H1 (cell line): ENCODE data around the gene KIF25. TPM values are rescaled to one million over a fixed set of nuclear protein-coding genes. Genes with fewer than 3 reads are reported as not detected.

Source experiments
- CTCF ChIA-PET: fragments of 300-600 bp; sonication (Branson Sonifier 250); formaldehyde crosslinking; loops from one replicate; lab custom pipeline; 2021; ENCODE audit not compliant: partially characterized antibody; lab: Charles Lee
- POLR2A ChIA-PET: fragments of 300-600 bp; sonication (Branson Sonifier 250); formaldehyde crosslinking; loops from one replicate; lab custom pipeline; 2021; ENCODE audit warnings: inconsistent platforms; ENCODE audit not compliant: partially characterized antibody; lab: Charles Lee
- DNase-seq, 2 experiments: peaks; one replicate each; pipeline versions ENCODE4 v3.0.0 to v3.0.0-alpha.2; 2010 to 2022; ENCODE audit warnings: low spot score in 2 of 2, low read depth in 1 of 2, mixed read lengths in 1 of 2
- FAIRE-seq: peaks from 2 replicates; lab custom pipeline; 2011; peaks lifted over from hg19 to GRCh38; lab: Jason Lieb, UNC
- H2AFZ ChIP-seq: 2 replicates; pipeline ENCODE4 v1.8.1; 2012; ENCODE audit warnings: low read length, inconsistent platforms
- H2AK5ac ChIP-seq: 2 replicates; pipeline ENCODE4 v1.6.1; 2013; ENCODE audit warnings: low read depth, low read length
- H2BK120ac ChIP-seq: replicated peaks from 2 replicates; pipeline ENCODE3; 2013; ENCODE audit warnings: low read depth, low read length, inconsistent platforms
- H2BK12ac ChIP-seq: 2 replicates; pipeline ENCODE4 v1.6.1; 2013; ENCODE audit warnings: low read depth, low read length
- H2BK15ac ChIP-seq: 2 replicates; pipeline ENCODE4 v1.6.1; 2013; ENCODE audit warnings: low read length
- H2BK20ac ChIP-seq: 2 replicates; pipeline ENCODE4 v1.6.1; 2013; ENCODE audit warnings: low read length
- H2BK5ac ChIP-seq: 2 replicates; pipeline ENCODE4 v1.6.1; 2013; ENCODE audit warnings: low read depth, low read length
- H3K14ac ChIP-seq: 2 replicates; pipeline ENCODE4 v1.6.1; 2013; ENCODE audit warnings: inconsistent platforms; ENCODE audit not compliant: insufficient read length
- H3K18ac ChIP-seq: 2 replicates; pipeline ENCODE4 v1.6.1; 2013; ENCODE audit warnings: low read length; ENCODE audit errors: extremely low read depth
- H3K23ac ChIP-seq: 2 replicates; pipeline ENCODE4 v1.6.1; 2013; ENCODE audit warnings: inconsistent platforms; ENCODE audit not compliant: insufficient read length
- H3K23me2 ChIP-seq: 2 replicates; pipeline ENCODE4 v1.6.1; 2013; ENCODE audit warnings: low read depth, low read length
- H3K27ac ChIP-seq: 2 replicates; pipeline ENCODE4 v1.6.1; 2011; ENCODE audit warnings: low read depth, low read length, inconsistent platforms
- H3K27me3 ChIP-seq, 4 experiments: replicated peaks in 1 of 4; 1 replicate in 1 of 4; 2 replicates in 3 of 4; pipeline versions ENCODE4 v1.6.1 to v1.8.1; 2011 to 2013; ENCODE audit warnings: low read length in 3 of 4, mild to moderate bottlenecking in 3 of 4, inconsistent platforms in 2 of 4, mixed read lengths in 2 of 4, moderate library complexity in 1 of 4; ENCODE audit not compliant: control insufficient read depth in 3 of 4, insufficient read depth in 3 of 4; ENCODE audit errors: extremely low read depth in 1 of 4
- H3K36me3 ChIP-seq, 4 experiments: 2 replicates each; pipeline versions ENCODE4 v1.6.1 to v1.8.1; 2011 to 2013; ENCODE audit warnings: mild to moderate bottlenecking in 4 of 4, low read length in 3 of 4, moderate library complexity in 2 of 4, control low read depth in 1 of 4, inconsistent platforms in 1 of 4; ENCODE audit not compliant: insufficient read depth in 4 of 4, control insufficient read depth in 2 of 4
- H3K4ac ChIP-seq: replicated peaks from 2 replicates; pipeline ENCODE3; 2013; ENCODE audit warnings: low read length, low read depth, mixed read lengths, inconsistent platforms; ENCODE audit not compliant: insufficient read length
- H3K4me1 ChIP-seq, 4 experiments: replicated peaks in 1 of 4; 1 replicate in 1 of 4; 2 replicates in 3 of 4; pipeline versions ENCODE4 v1.6.1 to v1.8.1; 2011 to 2013; ENCODE audit warnings: low read length in 3 of 4, inconsistent platforms in 2 of 4, mixed read lengths in 1 of 4; ENCODE audit not compliant: insufficient read depth in 4 of 4, control insufficient read depth in 3 of 4
- H3K4me2 ChIP-seq, 2 experiments: 2 replicates each; pipeline versions ENCODE4 v1.6.1 to v1.8.1; 2011 to 2013; ENCODE audit warnings: low read depth in 2 of 2, low read length in 2 of 2, control low read depth in 1 of 2, inconsistent platforms in 1 of 2, mild to moderate bottlenecking in 1 of 2; ENCODE audit not compliant: insufficient read depth in 1 of 2
- H3K4me3 ChIP-seq, 4 experiments: fragments of 200-600, 300-600 bp in 1 of 4; sonication (generic), shearing (Covaris generic), sonication (Bioruptor Twin) in 1 of 4; 2 replicates each; pipeline versions ENCODE4 v1.5.1 to v1.8.1; 2011 to 2016; ENCODE audit warnings: low read length in 4 of 4, low read depth in 3 of 4, control low read depth in 2 of 4, inconsistent platforms in 2 of 4, mild to moderate bottlenecking in 2 of 4, mixed read lengths in 1 of 4, moderate library complexity in 1 of 4; ENCODE audit not compliant: insufficient read depth in 2 of 4; ENCODE audit errors: extremely low read depth in 1 of 4
- H3K56ac ChIP-seq: replicated peaks from 2 replicates; pipeline ENCODE3; 2013; ENCODE audit warnings: low read depth, mild to moderate bottlenecking, mixed read lengths, low read length, inconsistent platforms; ENCODE audit not compliant: insufficient read length
- H3K79me1 ChIP-seq: 2 replicates; pipeline ENCODE4 v1.6.1; 2013; ENCODE audit warnings: low read depth, low read length, control low read depth
- H3K79me2 ChIP-seq, 2 experiments: 2 replicates each; pipeline versions ENCODE4 v1.6.1 to v1.8.1; 2012 to 2013; ENCODE audit warnings: low read length in 2 of 2, mild to moderate bottlenecking in 2 of 2, inconsistent platforms in 1 of 2; ENCODE audit not compliant: insufficient read depth in 2 of 2, control insufficient read depth in 1 of 2
- H3K9ac ChIP-seq, 4 experiments: replicated peaks in 1 of 4; 1 replicate in 1 of 4; 2 replicates in 3 of 4; pipeline versions ENCODE4 v1.6.1 to v1.8.1; 2011 to 2013; ENCODE audit warnings: low read depth in 3 of 4, low read length in 3 of 4, control low read depth in 2 of 4, mild to moderate bottlenecking in 2 of 4, moderate library complexity in 2 of 4, inconsistent platforms in 1 of 4; ENCODE audit errors: extremely low read depth in 1 of 4
- H3K9me3 ChIP-seq, 2 experiments: 2 replicates each; pipeline versions ENCODE4 v1.6.1 to v1.8.1; 2012 to 2013; ENCODE audit warnings: mild to moderate bottlenecking in 2 of 2, moderate library complexity in 2 of 2, control low read depth in 1 of 2, inconsistent platforms in 1 of 2, low read depth in 1 of 2, low read length in 1 of 2, mixed read lengths in 1 of 2; ENCODE audit not compliant: insufficient read depth in 2 of 2
- H4K20me1 ChIP-seq, 2 experiments: replicated peaks in 1 of 2; 2 replicates each; pipeline versions ENCODE3 to v1.8.1; 2011 to 2013; ENCODE audit warnings: inconsistent platforms in 2 of 2, low read length in 2 of 2, mild to moderate bottlenecking in 1 of 2; ENCODE audit not compliant: insufficient read depth in 2 of 2, control insufficient read depth in 1 of 2
- H4K5ac ChIP-seq: 2 replicates; pipeline ENCODE4 v1.6.1; 2013; ENCODE audit warnings: low read length, low read depth, mixed read lengths, inconsistent platforms; ENCODE audit not compliant: insufficient read length
- H4K8ac ChIP-seq: 2 replicates; pipeline ENCODE4 v1.8.0; 2013; ENCODE audit warnings: mild to moderate bottlenecking, moderate library complexity, low read length, inconsistent platforms; ENCODE audit not compliant: insufficient read depth; ENCODE audit errors: extremely low read depth
- H4K91ac ChIP-seq: replicated peaks from 2 replicates; pipeline ENCODE3; 2013; ENCODE audit warnings: low read length, mixed read lengths, inconsistent platforms; ENCODE audit not compliant: insufficient read length
- BCL11A ChIP-seq, 2 experiments: IDR thresholded peaks; one replicate each; pipeline ENCODE4 v1.6.1; 2011; ENCODE audit warnings: low read depth in 2 of 2, low read length in 2 of 2, mild to moderate bottlenecking in 2 of 2
- CBX8 ChIP-seq: fragments of 300-800, 300-1000 bp; sonication (generic); IDR thresholded peaks from 2 replicates; pipeline ENCODE4 v1.7.1; 2016; ENCODE audit warnings: low read depth, low read length, borderline replicate concordance
- CTBP2 ChIP-seq: IDR thresholded peaks from 2 replicates; pipeline ENCODE4 v1.7.0; 2011; ENCODE audit warnings: borderline replicate concordance, mild to moderate bottlenecking, moderate library complexity, mixed read lengths, low read length; ENCODE audit not compliant: insufficient read depth, insufficient read length
- E2F6 ChIP-seq: IDR thresholded peaks from 2 replicates; pipeline ENCODE4 v1.6.1; 2012; ENCODE audit warnings: inconsistent platforms
- EZH2 ChIP-seq: fragments of 200-600 bp; sonication (generic); IDR thresholded peaks from 2 replicates; pipeline ENCODE4 v1.7.1; 2012; ENCODE audit warnings: low read depth, mild to moderate bottlenecking, moderate library complexity, low read length, inconsistent platforms; ENCODE audit not compliant: severe bottlenecking
- HDAC6 ChIP-seq: IDR thresholded peaks from one replicate; pipeline ENCODE4 v1.7.1; 2012; ENCODE audit warnings: low read depth, mild to moderate bottlenecking, inconsistent platforms, low read length, moderate library complexity
- NRF1 ChIP-seq: IDR thresholded peaks from 2 replicates; pipeline ENCODE4 v1.6.1; 2011; ENCODE audit warnings: mild to moderate bottlenecking, low read depth, low read length, improper control_type of control experiment
- POU5F1 ChIP-seq: IDR thresholded peaks from 2 replicates; pipeline ENCODE4 v1.6.1; 2011; ENCODE audit warnings: low read depth, mild to moderate bottlenecking, low read length, moderate library complexity
- RNF2 ChIP-seq: fragments of 200-900, 300-1000 bp; sonication (generic); IDR thresholded peaks from 2 replicates; pipeline ENCODE4 v1.7.1; 2016; ENCODE audit warnings: borderline replicate concordance, low read depth, mild to moderate bottlenecking, antibody characterized with exemption, low read length; ENCODE audit not compliant: poor library complexity, severe bottlenecking; ENCODE audit errors: missing control alignments
- RXRA ChIP-seq: IDR thresholded peaks from 2 replicates; pipeline ENCODE4 v1.6.1; 2011; ENCODE audit warnings: low read depth, mild to moderate bottlenecking, low read length, moderate library complexity; ENCODE audit not compliant: insufficient read depth
- SIX5 ChIP-seq: IDR thresholded peaks from 2 replicates; pipeline ENCODE4 v1.6.1; 2011; ENCODE audit warnings: mild to moderate bottlenecking, low read depth, low read length
- SP4 ChIP-seq: IDR thresholded peaks from 2 replicates; pipeline ENCODE4 v1.6.1; 2012; ENCODE audit warnings: low read length, inconsistent platforms
- SRF ChIP-seq: IDR thresholded peaks from 2 replicates; pipeline ENCODE4 v1.6.1; 2011; ENCODE audit warnings: mild to moderate bottlenecking, low read depth, low read length, moderate library complexity
- YY1 ChIP-seq: IDR thresholded peaks from 2 replicates; pipeline ENCODE4 v1.6.1; 2011; ENCODE audit warnings: low read depth, mild to moderate bottlenecking, low read length
- WGBS, 2 experiments: shearing (Covaris generic) in 1 of 2; methylation state at CpG; one replicate each; pipeline versions ENCODE4 v1.1.6 to v1.1.7; 2013 to 2015; ENCODE audit warnings: low lambda C conversion rate in 2 of 2, mixed read lengths in 2 of 2, inconsistent platforms in 1 of 2, low coverage in 1 of 2, missing lambda C conversion rate in 1 of 2; ENCODE audit not compliant: insufficient replicate concordance in 2 of 2, insufficient coverage in 1 of 2, insufficient read length in 1 of 2; ENCODE audit errors: extremely low coverage in 1 of 2, missing lambda C conversion rate in 1 of 2; 5-methylcytosine and 5-hydroxymethylcytosine counted together
- polyA plus RNA-seq, 7 experiments: library from polyadenylated mRNA; depleted of rRNA in 3 of 7; stranded (reverse) in 5 of 7; unstranded in 2 of 7; fragments of >200 nt in 5 of 7; fragments of 200-250 nt in 2 of 7; gene quantifications; 1 replicate in 5 of 7; 2 replicates in 1 of 7; 4 replicates in 1 of 7; pipeline versions ENCODE4 v1.2.1 to v1.2.3, GENCODE V29; 2011 to 2013; ENCODE audit warnings: missing spikeins in 2 of 7, mixed read lengths in 2 of 7
- total RNA-seq: library from RNA; stranded (reverse); fragmentation: NEBNext Ultra II Directional; extraction: Animal tissue kit (Norgen Biotek cat#: 25700); gene quantifications from 2 replicates; pipeline ENCODE4 v1.2.1, GENCODE V29; 2021

KIF25 gene
- total and polyA plus RNA-seq, 2 of the 8 experiments (the other 6 are each of a cell fraction or from before 2014, with no cell fraction given): 1.5 to 2.0 TPM

GRCh38 chr6:168041928-168042327 lies 44.5 kb downstream of the KIF25 start:
- Histone ChIP-seq H3K36me3 (peaks cover 0 to 2% (median 0%) of the 10 kb centered on the region in 4 experiments; a peak in 2 of 8 replicates), H3K4me3 (no peak overlapping the region), H3K4me1 (no peaks in the 10 kb centered on the region), H3K9ac (no peak overlapping the region), H2BK20ac (no peak overlapping the region), H4K8ac (no peak overlapping the region), H2BK120ac (no peak overlapping the region), H2BK15ac (no peak overlapping the region), H3K14ac (no peak overlapping the region), H2BK5ac (no peak overlapping the region), H3K79me2 (no peaks in the 10 kb centered on the region), H3K23ac (no peak overlapping the region), H3K4me2 (no peak overlapping the region), H3K27me3 (no peaks in the 10 kb centered on the region), H2BK12ac (no peak overlapping the region), H3K4ac (no peak overlapping the region), H3K79me1 (no peaks in the 10 kb centered on the region), H3K9me3 (peaks cover 30 to 42% of the 10 kb centered on the region in 2 experiments), H2AFZ (no peak overlapping the region), H2AK5ac (no peak overlapping the region), H3K18ac (no peak overlapping the region; the same call in 1 of the 2 replicates), H4K5ac (no peak overlapping the region), H3K23me2 (no peaks in the 10 kb centered on the region), H4K20me1 (no peaks in the 10 kb centered on the region), H4K91ac (no peak overlapping the region), H3K56ac (no peak overlapping the region), H3K27ac (no peak overlapping the region)
- CTCF ChIA-PET: interaction anchor here (0.6 to 2.1 kb wide), 4 partner anchors 18 to 278 kb away, joined by 3 to 8 read pairs (median 3); partner anchors contain the start of gene DACT2
- FAIRE-seq (no peak), DNase-seq (peak in 1 of 2 experiments; percentile 41)
- 94% methylated on average over 15 of the region's 15 CpGs; no CpG with 5 or more reads in 1 of the 2 experiments for WGBS, 2 experiments
- POLR2A ChIA-PET: no interaction called here
- no peak for TF ChIP-seq POU5F1
- TF ChIP-seq SRF: no peak
- TF ChIP-seq SIX5: no peak
- no peak for TF ChIP-seq EZH2
- no peak for TF ChIP-seq SP4
- TF ChIP-seq HDAC6: no peak
- TF ChIP-seq CTBP2: no peak
- no peak for TF ChIP-seq BCL11A (IDR thresholded peaks at IDR 0.05; ENCODE audit: low read depth in 2 of 2, low read length in 2 of 2)
- no peak for TF ChIP-seq RNF2
- no peak for TF ChIP-seq YY1
- no peak for TF ChIP-seq NRF1
- no peak for TF ChIP-seq E2F6
- TF ChIP-seq RXRA: no peak
- TF ChIP-seq CBX8: no peak
